ENCODE data around the gene TMEM205.

- TF ChIP-seq CTCF (IDR thresholded peaks at IDR 0.05), result no peak
- TF ChIP-seq POLR2A (IDR thresholded peaks at IDR 0.05), result no peak
- no peak for TF ChIP-seq EP300 (IDR thresholded peaks at IDR 0.05)
- no peak for TF ChIP-seq POLR2AphosphoS5 (IDR thresholded peaks at IDR 0.05)
Measured at GRCh38 chr19:11384778-11385129, 38.7 kb upstream of the TMEM205 start.

Data from sigmoid colon (tissue), 4 donors.